GM18867 (cell line): ENCODE results near the gene GALNT2.

Experiments used
- ATAC-seq: cut with Tn5 transposase; IDR thresholded peaks from one replicate; pipeline ENCODE4 v1.9.1; 2021; ENCODE audit warnings: mild to moderate bottlenecking, moderate library complexity; ENCODE audit not compliant: unreplicated experiment

GALNT2 gene

GRCh38 chr1:230326971-230327891 is 260.2 kb downstream of the GALNT2 start:
- no peak for ATAC-seq

GRCh38 chr1:230327892-230328284 is 260.9 kb downstream of the GALNT2 start:
- no peak for ATAC-seq

- no peak for ATAC-seq
These were observed 261.4 kb downstream of the GALNT2 start for GRCh38 chr1:230328342-230329015.

- no peak for ATAC-seq
These were observed 263.1 kb downstream of the GALNT2 start for GRCh38 chr1:230330157-230330556.
